SK-N-MC (cell line): Measurements from ENCODE around the gene TTC1.

Source experiments
- DNase-seq: peaks from one replicate; pipeline ENCODE4 v3.0.0-alpha.2; 2011; ENCODE audit warnings: low read depth, low spot score
- H3K27ac ChIP-seq: fragments of 200-600 bp; sonication (generic); 2 replicates; pipeline ENCODE4 v1.5.1; 2016; ENCODE audit warnings: mixed run types
- H3K36me3 ChIP-seq: fragments of 200-600 bp; sonication (generic); 2 replicates; pipeline ENCODE4 v1.6.1; 2017; ENCODE audit warnings: antibody characterized with exemption, low read length, mixed read lengths; ENCODE audit not compliant: insufficient read depth
- H3K4me3 ChIP-seq: fragments of 200-600 bp; sonication (generic); 2 replicates; pipeline ENCODE4 v1.5.1; 2016
- H3K9ac ChIP-seq: fragments of 200-600 bp; sonication (generic); 2 replicates; pipeline ENCODE4 v1.8.0; 2017; ENCODE audit warnings: mixed run types, mixed read lengths; ENCODE audit not compliant: insufficient read length
- H3K9me3 ChIP-seq: fragments of 200-600 bp; sonication (generic); 2 replicates; pipeline ENCODE4 v1.6.1; 2017; ENCODE audit warnings: low read depth, mild to moderate bottlenecking, antibody characterized with exemption, low read length, moderate library complexity, mixed read lengths
- EZH2 ChIP-seq: fragments of 200-600 bp; sonication (generic); IDR thresholded peaks from one replicate; pipeline ENCODE4 v1.6.1; 2017; ENCODE audit warnings: antibody characterized with exemption
- FOXP2 ChIP-seq: optimal IDR thresholded peaks from 2 replicates; pipeline ENCODE3; 2011; ENCODE audit warnings: mild to moderate bottlenecking, moderate library complexity; ENCODE audit not compliant: insufficient read depth; ENCODE audit errors: extremely low read length, control extremely low read depth
- POLR2AphosphoS5 ChIP-seq: IDR thresholded peaks from 2 replicates; pipeline ENCODE4 v1.6.1; 2012; ENCODE audit warnings: mild to moderate bottlenecking, low read depth, low read length, borderline replicate concordance

Gene TTC1

DNA sequence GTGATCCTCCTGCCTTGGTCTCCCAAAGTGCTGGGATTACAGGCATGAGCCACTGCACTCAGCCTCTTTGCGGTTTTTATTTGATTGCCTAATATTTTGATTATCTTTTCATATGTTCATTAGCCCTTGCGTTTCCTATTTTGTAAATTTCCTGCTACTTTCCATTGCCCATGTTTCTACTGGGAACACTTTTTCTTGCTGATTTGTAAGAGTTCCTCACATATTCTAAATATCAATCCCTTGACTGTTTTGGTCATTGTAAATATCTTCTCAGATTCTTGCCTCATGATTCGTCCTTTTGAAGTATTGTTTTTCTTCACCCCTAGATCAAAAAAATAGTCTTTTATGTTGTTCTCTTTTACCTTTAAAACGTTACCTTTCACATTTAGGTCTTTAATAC, 37.9 kb upstream of the TTC1 start:
- no peak for DNase-seq
- Histone ChIP-seq H3K36me3 (no peaks in the 10 kb centered on the region), H3K4me3 (no peak overlapping the region), H3K9ac (no peak overlapping the region), H3K27ac (no peak overlapping the region), H3K9me3 (no peaks in the 10 kb centered on the region)
- TF ChIP-seq EZH2, result no peak
- no peak for TF ChIP-seq FOXP2
- TF ChIP-seq POLR2AphosphoS5, result no peak

DNA sequence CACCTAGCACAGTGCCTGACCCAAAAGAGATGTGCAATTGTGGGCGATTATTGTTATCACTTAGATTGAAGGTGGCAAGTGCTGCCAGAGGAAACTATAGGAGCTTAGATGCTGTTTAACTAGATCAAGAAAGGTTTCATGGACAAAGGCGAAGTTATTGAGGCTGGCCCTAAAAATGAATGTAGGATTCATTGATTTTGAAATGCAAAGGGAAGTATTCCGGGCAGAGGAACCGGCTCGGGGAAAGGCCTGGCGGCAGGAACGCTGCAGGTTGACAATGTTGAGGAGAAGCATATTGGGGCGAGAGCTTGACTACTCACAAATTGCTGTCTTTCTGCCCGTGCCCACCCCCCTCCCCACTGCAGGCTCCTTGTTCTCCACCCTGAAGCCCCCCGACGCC, 37.4 kb upstream of the TTC1 start:
- no peak for DNase-seq
- Histone ChIP-seq H3K9me3 (no peaks in the 10 kb centered on the region), H3K4me3 (no peak overlapping the region), H3K9ac (no peak overlapping the region), H3K27ac (no peak overlapping the region), H3K36me3 (no peaks in the 10 kb centered on the region)
- no peak for TF ChIP-seq POLR2AphosphoS5
- TF ChIP-seq EZH2, result no peak
- no peak for TF ChIP-seq FOXP2

DNA sequence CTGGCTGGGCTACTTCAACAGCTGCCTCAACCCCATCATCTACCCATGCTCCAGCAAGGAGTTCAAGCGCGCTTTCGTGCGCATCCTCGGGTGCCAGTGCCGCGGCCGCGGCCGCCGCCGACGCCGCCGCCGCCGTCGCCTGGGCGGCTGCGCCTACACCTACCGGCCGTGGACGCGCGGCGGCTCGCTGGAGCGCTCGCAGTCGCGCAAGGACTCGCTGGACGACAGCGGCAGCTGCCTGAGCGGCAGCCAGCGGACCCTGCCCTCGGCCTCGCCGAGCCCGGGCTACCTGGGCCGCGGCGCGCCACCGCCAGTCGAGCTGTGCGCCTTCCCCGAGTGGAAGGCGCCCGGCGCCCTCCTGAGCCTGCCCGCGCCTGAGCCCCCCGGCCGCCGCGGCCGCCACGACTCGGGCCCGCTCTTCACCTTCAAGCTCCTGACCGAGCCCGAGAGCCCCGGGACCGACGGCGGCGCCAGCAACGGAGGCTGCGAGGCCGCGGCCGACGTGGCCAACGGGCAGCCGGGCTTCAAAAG, 36.9 kb upstream of the TTC1 start:
- Histone ChIP-seq H3K27ac (no peak overlapping the region), H3K9me3 (no peaks in the 10 kb centered on the region), H3K4me3 (no peak overlapping the region), H3K9ac (no peak overlapping the region), H3K36me3 (no peaks in the 10 kb centered on the region)
- DNase-seq, result no peak
- no peak for TF ChIP-seq EZH2
- no peak for TF ChIP-seq FOXP2
- no peak for TF ChIP-seq POLR2AphosphoS5

DNA sequence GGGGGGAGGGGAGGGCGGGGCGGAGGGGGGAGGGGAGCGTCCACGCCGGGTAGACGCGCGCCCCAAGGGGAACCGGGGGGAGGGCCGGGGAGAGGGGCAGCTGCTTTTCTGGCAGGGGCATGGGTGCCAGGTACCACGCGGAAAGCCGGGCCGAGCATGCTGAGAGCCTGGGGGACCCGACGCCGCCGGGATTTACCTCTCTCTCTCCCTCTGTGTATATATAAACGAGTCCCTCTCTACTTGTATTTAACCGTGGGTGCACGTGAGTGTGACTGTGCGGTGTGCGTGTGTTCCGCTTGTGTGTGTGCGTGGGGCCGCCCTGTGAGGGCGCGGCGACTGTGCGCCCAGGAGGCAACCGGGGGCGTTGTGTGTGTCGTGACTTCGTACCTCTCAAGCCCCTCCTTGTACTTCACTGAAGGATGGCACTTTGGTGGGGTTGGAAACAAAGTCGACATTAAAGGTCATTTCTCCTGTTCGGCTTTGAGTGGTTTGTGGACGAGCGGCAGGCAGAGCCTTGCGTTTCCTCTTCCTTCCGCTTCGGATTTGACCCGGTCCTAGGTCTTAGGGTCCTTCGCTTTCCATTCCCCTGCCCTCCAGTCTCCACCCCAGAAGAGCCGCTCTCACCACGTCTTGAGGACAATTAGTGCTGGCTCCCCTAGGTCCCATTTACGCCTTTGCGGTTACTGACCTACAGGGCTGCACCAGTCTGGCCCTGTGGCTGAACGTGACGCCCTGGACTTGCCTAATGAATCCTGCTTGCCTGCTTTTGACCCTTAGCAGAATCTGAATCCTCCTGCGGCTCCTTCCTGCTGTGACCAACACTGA, 36.2 kb upstream of the TTC1 start:
- H3K27ac ChIP-seq, result no peak overlapping the region
- no peaks in the 10 kb centered on the region for H3K9me3 ChIP-seq
- H3K4me3 ChIP-seq, result no peak overlapping the region
- no peak for DNase-seq
- no peaks in the 10 kb centered on the region for H3K36me3 ChIP-seq
- H3K9ac ChIP-seq, result no peak overlapping the region
- TF ChIP-seq EZH2 (no peak), FOXP2 (no peak), POLR2AphosphoS5 (no peak)

GRCh38 chr5:159975462-159976019, 33.4 kb upstream of the TTC1 start:
- Histone ChIP-seq H3K36me3 (no peaks in the 10 kb centered on the region), H3K9ac (no peak overlapping the region), H3K9me3 (no peaks in the 10 kb centered on the region), H3K27ac (no peak overlapping the region), H3K4me3 (no peak overlapping the region)
- TF ChIP-seq EZH2 (no peak), FOXP2 (no peak), POLR2AphosphoS5 (no peak)
- no peak for DNase-seq

- no peaks in the 10 kb centered on the region for H3K9me3 ChIP-seq
- H3K4me3 ChIP-seq, result no peak overlapping the region
- no peak overlapping the region for H3K9ac ChIP-seq
- H3K27ac ChIP-seq, result no peak overlapping the region
- TF ChIP-seq POLR2AphosphoS5 (no peak), EZH2 (no peak), FOXP2 (no peak)
- DNase-seq, result no peak
- H3K36me3 ChIP-seq, result no peaks in the 10 kb centered on the region
Measured at GRCh38 chr5:159976921-159977320, 32.0 kb upstream of the TTC1 start.

GRCh38 chr5:159978358-159978757, 30.6 kb upstream of the TTC1 start:
- no peaks in the 10 kb centered on the region for H3K36me3 ChIP-seq
- H3K9ac ChIP-seq, result no peak overlapping the region
- no peak overlapping the region for H3K4me3 ChIP-seq
- H3K9me3 ChIP-seq, result no peaks in the 10 kb centered on the region
- TF ChIP-seq FOXP2, result no peak
- no peak for TF ChIP-seq POLR2AphosphoS5
- TF ChIP-seq EZH2, result no peak
- no peak for DNase-seq
- no peak overlapping the region for H3K27ac ChIP-seq

- Histone ChIP-seq H3K9ac (no peak overlapping the region), H3K4me3 (no peak overlapping the region), H3K27ac (no peak overlapping the region), H3K9me3 (no peaks in the 10 kb centered on the region), H3K36me3 (no peaks in the 10 kb centered on the region)
- DNase-seq, result no peak
- TF ChIP-seq EZH2 (no peak), FOXP2 (no peak), POLR2AphosphoS5 (no peak)
Measured at GRCh38 chr5:159982421-159983173, 26.3 kb upstream of the TTC1 start.
